Natural killer cell (primary cell): ENCODE measurements around the gene NRG3. TPM values are rescaled to one million over a fixed set of nuclear protein-coding genes. Genes with fewer than 3 reads are reported as not detected.

Source experiments
- ATAC-seq, 3 donors: fragments of 150-1000 bp in 2 of 3; fragments of 200-7000 bp in 1 of 3; cut with Tn5 transposase; 1 replicate in 1 of 3; 2 replicates in 2 of 3; pipeline ENCODE4 v1.10.0; 2021; ENCODE audit warnings: mild to moderate bottlenecking in 2 of 3, moderate library complexity in 2 of 3
- DNase-seq, 2 donors: peaks; one replicate each; pipeline versions ENCODE4 v3.0.0 to v3.0.0-alpha.2; 2013 to 2021; ENCODE audit warnings: mixed read lengths in 1 of 2
- H3K27ac ChIP-seq: one replicate; pipeline ENCODE4 v1.5.1; 2013; ENCODE audit warnings: mild to moderate bottlenecking, low read length
- H3K27me3 ChIP-seq: one replicate; pipeline ENCODE4 v1.6.1; 2013; ENCODE audit warnings: low read length; ENCODE audit not compliant: control insufficient read depth, insufficient read depth
- H3K36me3 ChIP-seq: one replicate; pipeline ENCODE4 v1.6.1; 2013; ENCODE audit warnings: low read length; ENCODE audit not compliant: control insufficient read depth, insufficient read depth
- H3K4me1 ChIP-seq: one replicate; pipeline ENCODE4 v1.6.1; 2013; ENCODE audit warnings: low read length; ENCODE audit not compliant: control insufficient read depth, insufficient read depth
- H3K4me3 ChIP-seq: one replicate; pipeline ENCODE4 v1.5.1; 2013; ENCODE audit warnings: low read length
- H3K9me3 ChIP-seq: one replicate; pipeline ENCODE4 v1.6.1; 2013; ENCODE audit warnings: low read length; ENCODE audit not compliant: control insufficient read depth, insufficient read depth
- H3K27ac Mint-ChIP-seq, 2 donors: one replicate each; pipeline ENCODE4 v1.8.0; 2022; ENCODE audit warnings: mild to moderate bottlenecking in 2 of 2, mixed read lengths in 2 of 2, moderate library complexity in 1 of 2
- H3K27me3 Mint-ChIP-seq, 2 donors: one replicate each; pipeline ENCODE4 v1.8.0; 2022; ENCODE audit warnings: low read depth in 2 of 2, mixed read lengths in 2 of 2
- H3K36me3 Mint-ChIP-seq: one replicate; pipeline ENCODE4 v1.8.0; 2022; ENCODE audit warnings: mixed read lengths
- H3K4me1 Mint-ChIP-seq, 2 donors: one replicate each; pipeline ENCODE4 v1.8.0; 2022; ENCODE audit warnings: mixed read lengths in 2 of 2
- H3K4me3 Mint-ChIP-seq: one replicate; pipeline ENCODE4 v1.8.0; 2022; ENCODE audit warnings: mild to moderate bottlenecking, moderate library complexity, mixed read lengths
- H3K9me3 Mint-ChIP-seq, 2 donors: one replicate each; pipeline ENCODE4 v1.8.0; 2022; ENCODE audit warnings: mixed read lengths in 2 of 2
- WGBS: methylation state at CpG from one replicate; pipeline ENCODE4 v1.1.7; 2013; ENCODE audit warnings: missing lambda C conversion rate; ENCODE audit not compliant: insufficient coverage; 5-methylcytosine and 5-hydroxymethylcytosine counted together
- intact Hi-C: fragments of 100-400 bp; cut with micrococcal nuclease; formaldehyde crosslinking; loops from one replicate; pipeline ENCODE4 v1.14.2; 2022
- total RNA-seq, 4 donors: library from RNA; stranded (reverse); fragments of 120-200 nt in 1 of 4; gene quantifications; one replicate each; pipeline versions ENCODE4 v1.2.3 to v1.2.4, GENCODE V29; 2013 to 2022
- TF ChIP-seq, protein P1 (sequence below): fragments of 200-600 bp; IDR thresholded peaks from one replicate; pipeline ENCODE4 v1.8.0; 2022; ENCODE audit warnings: antibody characterized with exemption

NRG3 gene
- total RNA-seq, 3 donors from 2014 or later (not counting 1 experiment from before 2014, with no cell fraction given) = not detected

DNA sequence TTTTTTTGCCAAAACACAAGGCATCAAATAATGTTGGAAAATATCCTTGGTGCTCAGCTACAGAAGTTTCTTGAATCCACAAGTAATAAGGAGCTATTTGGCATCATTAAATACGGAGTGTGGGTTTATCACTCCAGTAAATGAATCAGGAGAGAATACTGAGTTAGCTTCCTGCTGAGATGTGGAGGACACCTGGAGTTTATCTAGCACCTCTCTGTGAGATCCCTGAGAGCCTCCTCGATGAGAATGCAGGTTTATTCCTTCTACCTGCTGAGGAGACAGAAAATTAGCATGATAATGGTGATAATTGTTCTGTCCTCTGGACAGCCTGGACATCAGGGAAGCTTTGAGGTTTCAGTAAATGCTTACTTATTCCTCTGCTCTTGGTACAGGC is 40.5 kb downstream of the NRG3 start:
- no peak for DNase-seq
- H3K4me1 Mint-ChIP-seq = no peaks in the 10 kb centered on the region
- H3K4me1 ChIP-seq = no peaks in the 10 kb centered on the region
- H3K27ac Mint-ChIP-seq = no peak overlapping the region
- ATAC-seq = no peak
- no peak overlapping the region for H3K4me3 Mint-ChIP-seq
- H3K9me3 Mint-ChIP-seq = peaks cover 9% of the 10 kb centered on the region in 2 donors
- TF ChIP-seq, protein P1, sequence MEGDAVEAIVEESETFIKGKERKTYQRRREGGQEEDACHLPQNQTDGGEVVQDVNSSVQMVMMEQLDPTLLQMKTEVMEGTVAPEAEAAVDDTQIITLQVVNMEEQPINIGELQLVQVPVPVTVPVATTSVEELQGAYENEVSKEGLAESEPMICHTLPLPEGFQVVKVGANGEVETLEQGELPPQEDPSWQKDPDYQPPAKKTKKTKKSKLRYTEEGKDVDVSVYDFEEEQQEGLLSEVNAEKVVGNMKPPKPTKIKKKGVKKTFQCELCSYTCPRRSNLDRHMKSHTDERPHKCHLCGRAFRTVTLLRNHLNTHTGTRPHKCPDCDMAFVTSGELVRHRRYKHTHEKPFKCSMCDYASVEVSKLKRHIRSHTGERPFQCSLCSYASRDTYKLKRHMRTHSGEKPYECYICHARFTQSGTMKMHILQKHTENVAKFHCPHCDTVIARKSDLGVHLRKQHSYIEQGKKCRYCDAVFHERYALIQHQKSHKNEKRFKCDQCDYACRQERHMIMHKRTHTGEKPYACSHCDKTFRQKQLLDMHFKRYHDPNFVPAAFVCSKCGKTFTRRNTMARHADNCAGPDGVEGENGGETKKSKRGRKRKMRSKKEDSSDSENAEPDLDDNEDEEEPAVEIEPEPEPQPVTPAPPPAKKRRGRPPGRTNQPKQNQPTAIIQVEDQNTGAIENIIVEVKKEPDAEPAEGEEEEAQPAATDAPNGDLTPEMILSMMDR = no peak
- no peaks in the 10 kb centered on the region for H3K9me3 ChIP-seq
- no peaks in the 10 kb centered on the region for H3K36me3 ChIP-seq
- H3K4me3 ChIP-seq = no peak overlapping the region
- no peaks in the 10 kb centered on the region for H3K27me3 ChIP-seq
- no peak overlapping the region for H3K27ac ChIP-seq
- no peaks in the 10 kb centered on the region for H3K36me3 Mint-ChIP-seq
- H3K27me3 Mint-ChIP-seq = no peaks in the 10 kb centered on the region
- intact Hi-C loops = no loop called here
- 35% methylated on average over 2 of the region's 2 CpGs for WGBS

DNA sequence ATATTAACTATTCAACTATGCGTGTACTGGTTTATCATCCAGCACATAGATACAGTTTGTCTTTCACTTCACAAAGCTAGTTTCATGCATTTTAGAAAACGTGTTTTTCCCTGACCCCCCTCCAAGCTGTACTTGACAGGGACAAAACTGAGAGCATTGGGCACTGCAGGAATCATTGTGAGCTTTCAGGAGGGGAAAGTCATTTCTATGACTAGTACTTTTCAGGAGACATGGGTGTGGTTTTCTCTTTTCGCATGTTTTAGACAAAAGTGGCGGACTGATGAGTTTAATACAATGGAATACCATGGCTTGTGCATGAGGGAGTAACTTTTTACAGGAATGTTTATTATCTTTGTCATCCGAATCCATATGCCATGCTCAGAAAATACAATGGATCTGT is 42.7 kb downstream of the NRG3 start:
- Histone ChIP-seq H3K27ac (no peak overlapping the region), H3K4me3 (no peak overlapping the region), H3K27me3 (no peaks in the 10 kb centered on the region), H3K9me3 (no peaks in the 10 kb centered on the region), H3K36me3 (no peaks in the 10 kb centered on the region), H3K4me1 (no peaks in the 10 kb centered on the region)
- TF ChIP-seq, protein P1 = no peak
- no peak overlapping the region for H3K27ac Mint-ChIP-seq
- H3K4me1 Mint-ChIP-seq = no peaks in the 10 kb centered on the region
- ATAC-seq (no peak), DNase-seq (no peak)
- 81% methylated on average over 5 of the region's 5 CpGs for WGBS
- no peak overlapping the region for H3K4me3 Mint-ChIP-seq
- H3K36me3 Mint-ChIP-seq = no peaks in the 10 kb centered on the region
- intact Hi-C loops = no loop called here
- no peaks in the 10 kb centered on the region for H3K27me3 Mint-ChIP-seq
- H3K9me3 Mint-ChIP-seq = peaks cover 3 to 7% of the 10 kb centered on the region in 2 donors

DNA sequence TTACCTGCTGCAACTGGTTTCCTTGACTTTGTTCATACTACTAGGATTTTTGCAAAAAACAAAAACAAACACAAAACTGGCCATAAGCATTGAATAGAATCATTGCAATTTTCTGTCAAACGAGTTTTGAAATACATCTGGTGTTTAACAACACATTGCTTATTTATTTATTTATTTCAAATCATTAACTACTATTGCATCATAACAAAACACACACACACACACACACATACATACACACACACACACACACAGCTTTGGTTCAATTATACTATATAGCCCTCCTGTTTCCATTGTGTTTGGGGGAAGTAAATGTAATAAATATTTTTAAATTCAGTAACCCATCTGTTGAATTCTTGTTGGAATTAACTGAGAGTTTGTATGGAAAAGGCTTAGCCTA is 43.8 kb downstream of the NRG3 start:
- H3K36me3 Mint-ChIP-seq = no peaks in the 10 kb centered on the region
- peaks cover 5 to 7% of the 10 kb centered on the region in 2 donors for H3K9me3 Mint-ChIP-seq
- Histone ChIP-seq H3K36me3 (no peaks in the 10 kb centered on the region), H3K9me3 (no peaks in the 10 kb centered on the region), H3K27ac (no peak overlapping the region), H3K4me3 (no peak overlapping the region), H3K27me3 (no peaks in the 10 kb centered on the region), H3K4me1 (no peaks in the 10 kb centered on the region)
- ATAC-seq = no peak
- TF ChIP-seq, protein P1 = no peak
- no peaks in the 10 kb centered on the region for H3K27me3 Mint-ChIP-seq
- no peaks in the 10 kb centered on the region for H3K4me1 Mint-ChIP-seq
- H3K4me3 Mint-ChIP-seq = no peak overlapping the region
- no peak overlapping the region for H3K27ac Mint-ChIP-seq
- intact Hi-C loops = no loop called here
- WGBS = 75% methylated on average over 1 of the region's 1 CpG
- DNase-seq = no peak

DNA sequence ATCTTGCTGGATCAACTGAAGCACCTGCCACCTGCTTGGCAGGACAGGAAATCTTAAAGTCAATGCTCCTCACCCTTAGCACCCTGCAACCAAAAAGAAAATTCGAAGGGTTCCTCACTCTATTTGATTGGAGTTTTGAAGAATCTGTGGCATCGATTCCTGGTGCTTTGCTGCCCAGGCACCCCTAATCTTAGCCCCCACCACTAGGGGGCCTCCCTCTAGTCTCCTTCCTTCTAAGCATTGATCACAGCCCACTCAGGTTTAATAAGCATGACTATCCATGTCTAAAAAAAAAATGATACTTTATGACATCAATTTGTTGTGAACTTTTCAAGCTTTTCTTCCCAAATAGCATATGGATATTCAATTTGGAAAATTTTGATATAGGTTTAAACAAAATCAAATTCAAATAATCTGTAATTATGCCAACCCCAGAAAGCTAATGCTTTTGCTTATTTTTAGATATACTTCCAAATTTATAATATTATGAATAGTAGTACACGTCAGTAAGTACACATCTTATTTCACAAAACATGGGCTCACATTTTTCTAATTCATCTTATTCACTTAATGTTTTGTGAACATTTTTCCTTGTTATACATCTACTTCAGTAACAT is 45.3 kb downstream of the NRG3 start:
- TF ChIP-seq, protein P1 = no peak
- Histone ChIP-seq H3K27me3 (no peaks in the 10 kb centered on the region), H3K27ac (no peak overlapping the region), H3K36me3 (no peaks in the 10 kb centered on the region), H3K9me3 (no peaks in the 10 kb centered on the region), H3K4me1 (no peaks in the 10 kb centered on the region), H3K4me3 (no peak overlapping the region)
- ATAC-seq (no peak), DNase-seq (no peak)
- no peaks in the 10 kb centered on the region for H3K27me3 Mint-ChIP-seq
- peaks cover 7 to 11% of the 10 kb centered on the region in 2 donors for H3K9me3 Mint-ChIP-seq
- H3K36me3 Mint-ChIP-seq = no peaks in the 10 kb centered on the region
- no peak overlapping the region for H3K27ac Mint-ChIP-seq
- 48% methylated on average over 2 of the region's 3 CpGs for WGBS
- H3K4me1 Mint-ChIP-seq = no peaks in the 10 kb centered on the region
- H3K4me3 Mint-ChIP-seq = no peak overlapping the region
- intact Hi-C loops = loop anchor here (10.0 kb wide), 1 partner anchor 64 kb away; no protein-coding TSS in a partner anchor
